HepG2 (cell line): ENCODE data around the gene NOL4L. TPM values are rescaled to one million over a fixed set of nuclear protein-coding genes. Genes with fewer than 3 reads are reported as not detected.

ENCODE experiments used
- ATF2 ChIP-seq: sonication (generic); formaldehyde crosslinking; IDR thresholded peaks from 2 replicates; pipeline ENCODE4 v1.4.0; 2020; ENCODE audit warnings: missing genetic modification reagents
- PHF21A ChIP-seq: sonication (generic); formaldehyde crosslinking; IDR thresholded peaks from 2 replicates; pipeline ENCODE4 v1.5.0; 2020; ENCODE audit warnings: mild to moderate bottlenecking, missing genetic modification reagents
- RERE ChIP-seq: IDR thresholded peaks from 2 replicates; pipeline ENCODE4 v1.6.1; 2016; ENCODE audit warnings: low read depth, missing genetic modification reagents, missing compliant biosample characterization
- ZFP37 ChIP-seq: sonication (generic); formaldehyde crosslinking; IDR thresholded peaks from 2 replicates; pipeline ENCODE4 v1.4.0; 2020; ENCODE audit warnings: missing genetic modification reagents, borderline replicate concordance
- ZNF333 ChIP-seq: sonication (generic); formaldehyde crosslinking; IDR thresholded peaks from 2 replicates; pipeline ENCODE4 v1.4.0; 2020; ENCODE audit warnings: mild to moderate bottlenecking, missing genetic modification reagents, borderline replicate concordance
- ZNF609 ChIP-seq: sonication (generic); formaldehyde crosslinking; IDR thresholded peaks from 2 replicates; pipeline ENCODE4 v1.4.0; 2020; ENCODE audit warnings: mild to moderate bottlenecking, missing genetic modification reagents, borderline replicate concordance
- ZNF687 ChIP-seq: sonication (generic); formaldehyde crosslinking; IDR thresholded peaks from 2 replicates; pipeline ENCODE4 v1.5.1; 2020; ENCODE audit warnings: mild to moderate bottlenecking, missing genetic modification reagents, moderate library complexity
- ZNF839 ChIP-seq: sonication (generic); formaldehyde crosslinking; IDR thresholded peaks from 2 replicates; pipeline ENCODE4 v1.4.0; 2020; ENCODE audit warnings: missing genetic modification reagents, mild to moderate bottlenecking, borderline replicate concordance
- polyA plus RNA-seq, 8 experiments: library from polyadenylated mRNA; depleted of rRNA in 3 of 8; stranded (reverse) in 7 of 8; unstranded in 1 of 8; fragments of >200 nt; fragmentation: Illumina TruSeq in 4 of 8; extraction: Trizol in 4 of 8; gene quantifications; 2 replicates each; pipeline versions ENCODE4 v1.2.1 to v1.2.3, GENCODE V29; 2011 to 2016; ENCODE audit warnings: low read depth in 4 of 8, missing spikeins in 1 of 8, mixed read lengths in 1 of 8; ENCODE audit not compliant: insufficient read depth in 1 of 8
- total RNA-seq, 5 experiments: library from RNA; depleted of rRNA; stranded (reverse); fragments of >200 nt; fragmentation: Illumina TruSeq; extraction: Trizol; gene quantifications; 2 replicates each; pipeline ENCODE4 v1.2.3, GENCODE V29; 2016; ENCODE audit warnings: low read depth in 1 of 5
- TF ChIP-seq, protein P1 (sequence below): sonication (generic); formaldehyde crosslinking; IDR thresholded peaks from 2 replicates; pipeline ENCODE4 v1.5.0; 2020; ENCODE audit warnings: missing genetic modification reagents

Gene NOL4L
- total and polyA plus RNA-seq, 2 of the 13 experiments (the other 11 are each of a cell fraction or from before 2014, with no cell fraction given), result 16.6 to 35.4 TPM

- TF ChIP-seq ZNF333 (CRISPR knock-in tag) (peak; percentile 42; the same call in 1 of the 2 replicates), ZFP37 (CRISPR knock-in tag) (no peak), ZNF609 (no peak), ZNF839 (0 out of 2 replicates have a peak, but pooled peaks have one; percentile 47), ZNF687 (CRISPR knock-in tag) (peak; percentile 29), PHF21A (CRISPR knock-in tag) (no peak), RERE (CRISPR knock-in tag) (no peak), ATF2 (no peak)
- TF ChIP-seq, protein P1, sequence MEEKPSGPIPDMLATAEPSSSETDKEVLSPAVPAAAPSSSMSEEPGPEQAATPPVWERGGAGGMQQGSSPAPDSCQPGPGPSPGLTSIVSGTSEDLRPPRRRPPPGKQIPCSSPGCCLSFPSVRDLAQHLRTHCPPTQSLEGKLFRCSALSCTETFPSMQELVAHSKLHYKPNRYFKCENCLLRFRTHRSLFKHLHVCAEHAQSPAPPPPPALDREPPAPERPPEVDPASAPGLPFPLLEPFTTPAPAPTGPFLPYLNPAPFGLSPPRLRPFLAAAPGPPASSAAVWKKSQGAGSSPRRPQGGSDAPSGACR, result no peak
These were observed 25.5 kb upstream of the NOL4L start (continued) for GRCh38 chr20:32610472-32611218.
